ENCODE data around the gene FGF8. TPM values are rescaled to one million over a fixed set of nuclear protein-coding genes. Genes with fewer than 3 reads are reported as not detected.

Gene FGF8
- total RNA-seq, 1 experiment from 2014 or later, result 0.39 TPM

DNA sequence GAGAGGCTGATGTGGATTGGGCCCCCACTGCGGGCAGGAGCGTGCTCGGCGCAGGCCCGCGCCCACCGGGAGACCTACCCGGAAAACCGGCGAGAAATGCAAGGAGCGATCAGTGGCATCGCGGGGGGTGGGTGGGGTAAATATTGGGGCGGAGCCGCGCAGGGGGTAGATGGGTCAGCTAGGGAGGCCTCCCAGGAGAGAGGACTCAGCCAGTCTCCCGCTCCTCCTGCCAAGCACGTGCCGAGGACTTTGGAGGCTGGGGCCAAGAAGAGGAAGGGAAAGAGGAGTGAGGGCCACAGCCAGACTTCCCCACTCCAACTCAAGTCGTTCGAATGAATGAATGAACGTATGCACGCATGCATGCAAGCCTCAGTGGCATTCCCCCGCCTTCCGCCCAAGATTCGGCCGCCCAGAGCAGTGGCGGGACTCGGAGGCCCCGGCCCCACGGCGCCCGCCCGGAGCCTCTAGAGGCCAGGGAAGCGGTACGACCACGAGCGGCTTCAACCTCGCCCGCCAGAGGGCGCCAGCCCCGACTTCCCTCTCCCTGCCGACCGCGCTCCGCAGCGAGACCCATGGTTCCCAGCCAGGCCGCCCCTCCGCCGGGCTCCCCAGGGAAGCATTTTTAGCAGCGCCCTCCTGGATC, 3.8 kb upstream of the FGF8 start:
- H3K36me3 ChIP-seq (ENCODE audit: control insufficient read depth, insufficient read depth, low read length), result peaks cover 8% of the 10 kb centered on the region; the same call in 1 of the 2 replicates
- peaks cover 30% of the 10 kb centered on the region for H3K4me1 ChIP-seq (ENCODE audit: control insufficient read depth, insufficient read depth, low read length)
- intact Hi-C loops (cut with micrococcal nuclease; ENCODE audit: unreplicated experiment) (loop anchor here (2.0 to 10.0 kb wide), 2 partner anchors 177 to 565 kb away; no protein-coding TSS in a partner anchor), in situ Hi-C loops (cut with HindIII; ENCODE audit: low pct_unique_long_range_greater_than_20kb, low sequenced_read_pairs) (no loop called here)
- peak overlapping the region; percentile 37 for H3K27ac ChIP-seq (ENCODE audit: low read length)
- H3K4me3 ChIP-seq (ENCODE audit: low read depth in 2 of 2, low read length in 2 of 2), result peak overlapping the region in 1 of 2 experiments; percentile 41; a peak in 2 of 4 replicates
- no TSS peak for BruUV-seq (replicated peaks)
- ATAC-seq (peak; percentile 66), DNase-seq (ENCODE audit: low read depth, low spot score) (no peak)
- TF ChIP-seq, protein P1, sequence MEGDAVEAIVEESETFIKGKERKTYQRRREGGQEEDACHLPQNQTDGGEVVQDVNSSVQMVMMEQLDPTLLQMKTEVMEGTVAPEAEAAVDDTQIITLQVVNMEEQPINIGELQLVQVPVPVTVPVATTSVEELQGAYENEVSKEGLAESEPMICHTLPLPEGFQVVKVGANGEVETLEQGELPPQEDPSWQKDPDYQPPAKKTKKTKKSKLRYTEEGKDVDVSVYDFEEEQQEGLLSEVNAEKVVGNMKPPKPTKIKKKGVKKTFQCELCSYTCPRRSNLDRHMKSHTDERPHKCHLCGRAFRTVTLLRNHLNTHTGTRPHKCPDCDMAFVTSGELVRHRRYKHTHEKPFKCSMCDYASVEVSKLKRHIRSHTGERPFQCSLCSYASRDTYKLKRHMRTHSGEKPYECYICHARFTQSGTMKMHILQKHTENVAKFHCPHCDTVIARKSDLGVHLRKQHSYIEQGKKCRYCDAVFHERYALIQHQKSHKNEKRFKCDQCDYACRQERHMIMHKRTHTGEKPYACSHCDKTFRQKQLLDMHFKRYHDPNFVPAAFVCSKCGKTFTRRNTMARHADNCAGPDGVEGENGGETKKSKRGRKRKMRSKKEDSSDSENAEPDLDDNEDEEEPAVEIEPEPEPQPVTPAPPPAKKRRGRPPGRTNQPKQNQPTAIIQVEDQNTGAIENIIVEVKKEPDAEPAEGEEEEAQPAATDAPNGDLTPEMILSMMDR (IDR thresholded peaks at IDR 0.05), result peak; percentile 99
- no peak for TF ChIP-seq TCF7L2 (IDR thresholded peaks at IDR 0.05; ENCODE audit: low read depth, low read length)
- no peaks in the 10 kb centered on the region for H3K9me3 ChIP-seq (ENCODE audit: control insufficient read depth, insufficient read depth, low read depth, low read length)
- CTCF ChIA-PET, result interaction anchor here (1.9 kb wide), 1 partner anchor 177 kb away, joined by 41 read pairs; no protein-coding TSS in a partner anchor
- POLR2A ChIA-PET, result no interaction called here
- H3K27me3 ChIP-seq (ENCODE audit: control insufficient read depth, insufficient read depth, low read length), result no peaks in the 10 kb centered on the region

DNA sequence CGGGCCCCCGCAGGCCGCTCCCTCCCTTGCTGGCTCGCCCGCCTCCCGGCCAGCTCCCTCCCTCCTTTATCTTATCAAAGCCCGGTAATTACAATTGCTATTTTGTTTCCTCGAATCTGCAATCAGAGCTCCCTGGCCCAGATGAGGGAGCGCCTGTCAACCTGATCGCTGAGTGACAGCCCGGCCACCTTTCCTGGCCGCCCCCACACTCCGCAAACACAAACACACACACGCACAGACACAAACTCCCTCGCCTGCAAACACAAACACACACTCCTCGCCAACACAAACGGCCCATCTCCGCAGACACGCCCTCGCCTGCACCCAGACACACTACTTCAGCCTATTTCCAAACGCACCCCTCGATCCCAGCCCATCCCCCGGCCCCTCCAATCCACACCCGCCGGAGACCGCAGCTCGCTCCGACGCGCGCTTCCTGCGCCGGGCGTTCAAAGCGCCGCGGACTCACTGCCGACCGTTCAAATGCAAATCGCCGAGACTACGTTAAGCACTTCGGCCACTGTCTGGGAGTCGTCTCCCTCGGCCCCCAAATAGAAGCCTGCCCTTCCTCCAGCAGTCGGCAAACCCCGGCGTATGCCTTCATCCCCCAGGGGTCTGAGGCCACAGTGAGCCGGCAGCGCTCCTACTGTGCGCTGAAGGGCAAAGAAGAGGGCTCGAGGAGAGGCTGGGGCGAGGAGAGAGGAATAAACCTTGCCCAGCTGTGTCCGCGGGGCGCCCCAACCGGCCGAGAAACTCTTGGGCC, 3.0 kb upstream of the FGF8 start:
- Histone ChIP-seq H3K27me3 (ENCODE audit: control insufficient read depth, insufficient read depth, low read length) (no peaks in the 10 kb centered on the region), H3K4me1 (ENCODE audit: control insufficient read depth, insufficient read depth, low read length) (peaks cover 23% of the 10 kb centered on the region), H3K9me3 (ENCODE audit: control insufficient read depth, insufficient read depth, low read depth, low read length) (no peaks in the 10 kb centered on the region), H3K4me3 (ENCODE audit: low read depth in 2 of 2, low read length in 2 of 2) (no peak overlapping the region), H3K27ac (ENCODE audit: low read length) (no peak overlapping the region), H3K36me3 (ENCODE audit: control insufficient read depth, insufficient read depth, low read length) (peaks cover 6% of the 10 kb centered on the region; the same call in 1 of the 2 replicates)
- POLR2A ChIA-PET, result no interaction called here
- CTCF ChIA-PET, result interaction anchor here (0.5 kb wide), 1 partner anchor 38 kb away, joined by 4 read pairs; no protein-coding TSS in a partner anchor
- no peak for ATAC-seq
- no peak for DNase-seq (ENCODE audit: low read depth, low spot score)
- in situ Hi-C loops (cut with HindIII; ENCODE audit: low pct_unique_long_range_greater_than_20kb, low sequenced_read_pairs) (no loop called here), intact Hi-C loops (cut with micrococcal nuclease; ENCODE audit: unreplicated experiment) (no loop called here)
- BruUV-seq (replicated peaks), result no TSS peak
- no peak for TF ChIP-seq SIN3A (IDR thresholded peaks at IDR 0.05; ENCODE audit: borderline replicate concordance, insufficient read depth, low read depth, low read length)

DNA sequence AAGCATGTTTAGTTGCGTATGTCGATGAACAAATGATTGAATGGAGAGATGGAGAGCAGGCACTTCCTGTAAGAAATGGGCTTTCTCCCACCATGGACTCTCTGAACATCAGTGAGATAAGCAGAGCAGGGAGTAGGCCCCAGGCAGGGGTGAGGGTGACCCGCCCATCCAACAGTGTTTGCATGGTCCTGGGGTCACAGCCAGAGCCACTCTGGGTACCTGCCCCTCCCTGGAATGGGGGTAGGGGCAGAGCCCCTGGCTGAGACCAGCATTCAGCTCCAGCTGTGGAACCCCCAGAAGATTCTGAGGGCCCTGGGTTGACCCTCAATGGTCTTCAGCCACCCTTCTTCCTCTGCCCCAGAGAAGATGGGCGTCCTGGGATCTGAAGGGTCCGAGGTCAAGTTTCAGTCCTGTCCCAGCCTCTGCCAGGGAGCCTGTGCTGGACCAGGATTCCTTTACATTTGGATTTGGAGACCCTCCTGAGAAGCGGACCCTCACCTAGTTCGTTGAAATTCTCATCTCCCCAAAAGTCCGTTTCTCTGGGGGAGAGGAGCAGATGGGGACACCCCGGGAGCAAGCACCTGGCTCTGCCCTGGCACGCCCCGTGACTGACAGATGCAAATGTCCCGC, 2.4 kb upstream of the FGF8 start:
- in situ Hi-C loops (cut with HindIII; ENCODE audit: low pct_unique_long_range_greater_than_20kb, low sequenced_read_pairs) (no loop called here), intact Hi-C loops (cut with micrococcal nuclease; ENCODE audit: unreplicated experiment) (no loop called here)
- Histone ChIP-seq H3K4me1 (ENCODE audit: control insufficient read depth, insufficient read depth, low read length) (peaks cover 21% of the 10 kb centered on the region), H3K27ac (ENCODE audit: low read length) (no peak overlapping the region), H3K9me3 (ENCODE audit: control insufficient read depth, insufficient read depth, low read depth, low read length) (no peaks in the 10 kb centered on the region), H3K27me3 (ENCODE audit: control insufficient read depth, insufficient read depth, low read length) (no peaks in the 10 kb centered on the region; the same call in 1 of the 2 replicates), H3K4me3 (ENCODE audit: low read depth in 2 of 2, low read length in 2 of 2) (no peak overlapping the region), H3K36me3 (ENCODE audit: control insufficient read depth, insufficient read depth, low read length) (peaks cover 6% of the 10 kb centered on the region; the same call in 1 of the 2 replicates)
- TF ChIP-seq, protein P1 (IDR thresholded peaks at IDR 0.05), result no peak
- TF ChIP-seq SIN3A (IDR thresholded peaks at IDR 0.05; ENCODE audit: borderline replicate concordance, insufficient read depth, low read depth, low read length) (no peak), TCF7L2 (IDR thresholded peaks at IDR 0.05; ENCODE audit: low read depth, low read length) (no peak), POLR2AphosphoS5 (IDR thresholded peaks at IDR 0.05; ENCODE audit: low read depth, low read length) (no peak)
- TF ChIP-seq, protein P2, sequence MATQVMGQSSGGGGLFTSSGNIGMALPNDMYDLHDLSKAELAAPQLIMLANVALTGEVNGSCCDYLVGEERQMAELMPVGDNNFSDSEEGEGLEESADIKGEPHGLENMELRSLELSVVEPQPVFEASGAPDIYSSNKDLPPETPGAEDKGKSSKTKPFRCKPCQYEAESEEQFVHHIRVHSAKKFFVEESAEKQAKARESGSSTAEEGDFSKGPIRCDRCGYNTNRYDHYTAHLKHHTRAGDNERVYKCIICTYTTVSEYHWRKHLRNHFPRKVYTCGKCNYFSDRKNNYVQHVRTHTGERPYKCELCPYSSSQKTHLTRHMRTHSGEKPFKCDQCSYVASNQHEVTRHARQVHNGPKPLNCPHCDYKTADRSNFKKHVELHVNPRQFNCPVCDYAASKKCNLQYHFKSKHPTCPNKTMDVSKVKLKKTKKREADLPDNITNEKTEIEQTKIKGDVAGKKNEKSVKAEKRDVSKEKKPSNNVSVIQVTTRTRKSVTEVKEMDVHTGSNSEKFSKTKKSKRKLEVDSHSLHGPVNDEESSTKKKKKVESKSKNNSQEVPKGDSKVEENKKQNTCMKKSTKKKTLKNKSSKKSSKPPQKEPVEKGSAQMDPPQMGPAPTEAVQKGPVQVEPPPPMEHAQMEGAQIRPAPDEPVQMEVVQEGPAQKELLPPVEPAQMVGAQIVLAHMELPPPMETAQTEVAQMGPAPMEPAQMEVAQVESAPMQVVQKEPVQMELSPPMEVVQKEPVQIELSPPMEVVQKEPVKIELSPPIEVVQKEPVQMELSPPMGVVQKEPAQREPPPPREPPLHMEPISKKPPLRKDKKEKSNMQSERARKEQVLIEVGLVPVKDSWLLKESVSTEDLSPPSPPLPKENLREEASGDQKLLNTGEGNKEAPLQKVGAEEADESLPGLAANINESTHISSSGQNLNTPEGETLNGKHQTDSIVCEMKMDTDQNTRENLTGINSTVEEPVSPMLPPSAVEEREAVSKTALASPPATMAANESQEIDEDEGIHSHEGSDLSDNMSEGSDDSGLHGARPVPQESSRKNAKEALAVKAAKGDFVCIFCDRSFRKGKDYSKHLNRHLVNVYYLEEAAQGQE (IDR thresholded peaks at IDR 0.05; ENCODE audit: insufficient read depth in 1 of 2, low read depth in 2 of 2, low read length in 1 of 2), result no peak
- ChIA-PET CTCF (interaction anchor here (0.5 kb wide), 1 partner anchor 37 kb away, joined by 4 read pairs; no protein-coding TSS in a partner anchor), POLR2A (no interaction called here)
- no peak for DNase-seq (ENCODE audit: low read depth, low spot score)
- BruUV-seq (replicated peaks), result no TSS peak
- ATAC-seq, result no peak
